HepG2 (cell line): ENCODE results near the gene CRYBA1. TPM values are rescaled to one million over a fixed set of nuclear protein-coding genes. Genes with fewer than 3 reads are reported as not detected.
"Not testable (repeated sequence)": the region's sequence is repeated elsewhere in the genome, so short reads cannot be mapped to it uniquely, and the experiment has no call there.

Experiments used
- ATAC-seq: fragments of 200-7000 bp; cut with Tn5 transposase; 3 replicates; pipeline ENCODE4 v1.9.1; 2020; ENCODE audit warnings: mild to moderate bottlenecking, moderate library complexity
- BruUV-seq: library from RNA; stranded (reverse); fragments of 400-500 nt; replicated peaks from 2 replicates; lab custom pipeline; 2021; lab: Mats Ljungman, UMichigan
- CTCF ChIA-PET: fragments of 300-600 bp; formaldehyde crosslinking; extraction: SDS; loops from one replicate; lab custom pipeline; 2021; ENCODE audit warnings: low total read pairs, inconsistent platforms, low intra/inter-chr PET ratio; lab: Yijun Ruan, JAX
- POLR2A ChIA-PET: fragments of 350-600 bp; sonication (Branson Sonifier 250); formaldehyde crosslinking; loops from one replicate; lab custom pipeline; 2020; ENCODE audit warnings: antibody characterized with exemption, inconsistent platforms; lab: Yijun Ruan, JAX
- DNase-seq: peaks from one replicate; pipeline ENCODE4 v3.0.0-alpha.2; 2015; ENCODE audit warnings: low spot score
- FAIRE-seq: peaks from 3 replicates; lab custom pipeline; 2011; peaks lifted over from hg19 to GRCh38; lab: Jason Lieb, UNC
- H2AFZ ChIP-seq: one replicate; pipeline ENCODE4 v1.6.1; 2011; ENCODE audit warnings: low read length, inconsistent platforms
- H3K27ac ChIP-seq: fragments of 300-600 bp; 3 replicates; pipeline ENCODE4 v1.8.0; 2011; ENCODE audit warnings: mixed run types, mild to moderate bottlenecking, mixed read lengths, low read length, inconsistent platforms; ENCODE audit not compliant: insufficient read depth; ENCODE audit errors: extremely low read length
- H3K27me3 ChIP-seq, 2 experiments: fragments of 200-600 bp in 1 of 2; 2 replicates in 1 of 2; 3 replicates in 1 of 2; pipeline versions ENCODE4 v1.6.0 to v1.8.0; 2011; ENCODE audit warnings: low read length in 2 of 2, mild to moderate bottlenecking in 2 of 2, moderate library complexity in 2 of 2, inconsistent platforms in 1 of 2; ENCODE audit not compliant: insufficient read depth in 2 of 2, control insufficient read depth in 1 of 2
- H3K36me3 ChIP-seq, 2 experiments: fragments of 200-600 bp in 1 of 2; replicated peaks in 1 of 2; 2 replicates in 1 of 2; 3 replicates in 1 of 2; pipeline versions ENCODE4 v1.5.1 to v1.8.0; 2011; ENCODE audit warnings: low read length in 2 of 2, inconsistent platforms in 1 of 2; ENCODE audit not compliant: insufficient read depth in 2 of 2, control insufficient read depth in 1 of 2
- H3K4me1 ChIP-seq: 2 replicates; pipeline ENCODE4 v1.5.1; 2012; ENCODE audit warnings: low read length, inconsistent platforms; ENCODE audit not compliant: insufficient read depth
- H3K4me2 ChIP-seq: 2 replicates; pipeline ENCODE4 v1.6.0; 2011; ENCODE audit warnings: low read depth, low read length, inconsistent platforms
- H3K4me3 ChIP-seq, 3 experiments: fragments of 200-600 bp in 1 of 3; sonication (generic), shearing (Covaris generic) in 1 of 3; replicated peaks in 1 of 3; 2 replicates each; pipeline ENCODE4 v1.5.1; 2011 to 2016; ENCODE audit warnings: low read length in 3 of 3, inconsistent platforms in 2 of 3, low read depth in 2 of 3, mild to moderate bottlenecking in 2 of 3, control low read depth in 1 of 3, mixed read lengths in 1 of 3; ENCODE audit not compliant: insufficient read depth in 1 of 3
- H3K79me2 ChIP-seq: one replicate; pipeline ENCODE4 v1.6.1; 2011; ENCODE audit warnings: low read length, inconsistent platforms; ENCODE audit not compliant: insufficient read depth
- H3K9ac ChIP-seq: 2 replicates; pipeline ENCODE4 v1.6.0; 2011; ENCODE audit warnings: mild to moderate bottlenecking, low read depth, low read length, inconsistent platforms; ENCODE audit not compliant: insufficient read depth
- H3K9me3 ChIP-seq: 2 replicates; pipeline ENCODE4 v1.5.1; 2012; ENCODE audit warnings: mild to moderate bottlenecking, low read length
- H4K20me1 ChIP-seq: 2 replicates; pipeline ENCODE4 v1.6.0; 2011; ENCODE audit warnings: inconsistent platforms, mild to moderate bottlenecking, low read length, moderate library complexity; ENCODE audit not compliant: insufficient read depth
- ELF4 ChIP-seq: sonication (generic); formaldehyde crosslinking; IDR thresholded peaks from 2 replicates; pipeline ENCODE4 v1.5.0; 2020; ENCODE audit warnings: missing genetic modification reagents, mild to moderate bottlenecking, moderate library complexity, borderline replicate concordance
- PRDM15 ChIP-seq: sonication (generic); formaldehyde crosslinking; IDR thresholded peaks from 2 replicates; pipeline ENCODE4 v1.4.0; 2020; ENCODE audit warnings: missing genetic modification reagents
- ZNF496 ChIP-seq: sonication (generic); formaldehyde crosslinking; IDR thresholded peaks from 2 replicates; pipeline ENCODE4 v1.8.1; 2023; ENCODE audit warnings: mild to moderate bottlenecking, moderate library complexity, missing genetic modification reagents; ENCODE audit not compliant: insufficient replicate concordance
- WGBS: methylation state at CpG from one replicate; pipeline ENCODE4 v1.1.6; 2017; ENCODE audit warnings: low lambda C conversion rate; 5-methylcytosine and 5-hydroxymethylcytosine counted together
- in situ Hi-C: cut with HindIII; loops from 2 replicates; pipeline ENCODE4 v1.10.0; 2017; ENCODE audit warnings: low pct_unique_long_range_greater_than_20kb; ENCODE audit not compliant: extremely low pct_ligation_motif_present
- intact Hi-C: fragments of 100-400 bp; cut with micrococcal nuclease; formaldehyde crosslinking; loops from one replicate; pipeline ENCODE4 v1.10.0; 2022; ENCODE audit not compliant: unreplicated experiment
- polyA plus RNA-seq, 8 experiments: library from polyadenylated mRNA; depleted of rRNA in 3 of 8; stranded (reverse) in 7 of 8; unstranded in 1 of 8; fragments of >200 nt; fragmentation: Illumina TruSeq in 4 of 8; extraction: Trizol in 4 of 8; gene quantifications; 2 replicates each; pipeline versions ENCODE4 v1.2.1 to v1.2.3, GENCODE V29; 2011 to 2016; ENCODE audit warnings: low read depth in 4 of 8, missing spikeins in 1 of 8, mixed read lengths in 1 of 8; ENCODE audit not compliant: insufficient read depth in 1 of 8
- total RNA-seq, 5 experiments: library from RNA; depleted of rRNA; stranded (reverse); fragments of >200 nt; fragmentation: Illumina TruSeq; extraction: Trizol; gene quantifications; 2 replicates each; pipeline ENCODE4 v1.2.3, GENCODE V29; 2016; ENCODE audit warnings: low read depth in 1 of 5

Gene CRYBA1
- total and polyA plus RNA-seq, 2 of the 13 experiments (the other 11 are each of a cell fraction or from before 2014, with no cell fraction given) = not detected

GRCh38 chr17:29204068-29204804, 42.4 kb upstream of the CRYBA1 start:
- WGBS = 63% methylated on average over 16 of the region's 16 CpGs
- POLR2A ChIA-PET, H3K27me3 ChIP-seq, H2AFZ ChIP-seq, H3K9me3 ChIP-seq, in situ Hi-C loops, H3K27ac ChIP-seq, H4K20me1 ChIP-seq, CTCF ChIA-PET, BruUV-seq, DNase-seq, intact Hi-C loops, H3K4me3 ChIP-seq, FAIRE-seq, H3K79me2 ChIP-seq, H3K4me2 ChIP-seq, H3K9ac ChIP-seq, H3K36me3 ChIP-seq: not testable (repeated sequence)
- H3K4me1 ChIP-seq = peaks cover 11% of the 10 kb centered on the region; the same call in 1 of the 2 replicates
- ATAC-seq = peak; percentile 41; the same call in 2 of the 3 replicates

- TF ChIP-seq ELF4 (CRISPR knock-in tag) (no peak), ZNF496 (CRISPR knock-in tag) (no peak), PRDM15 (CRISPR knock-in tag) (peak; percentile 61; the same call in 1 of the 2 replicates)
- Histone ChIP-seq H3K79me2 (no peaks in the 10 kb centered on the region), H3K9me3 (no peaks in the 10 kb centered on the region), H3K4me1 (peaks cover 11% of the 10 kb centered on the region; the same call in 1 of the 2 replicates), H3K27me3 (no peaks in the 10 kb centered on the region), H3K4me2 (no peak overlapping the region), H3K27ac (no peak overlapping the region), H2AFZ (no peak overlapping the region), H3K4me3 (no peak overlapping the region), H3K36me3 (no peaks in the 10 kb centered on the region), H4K20me1 (no peaks in the 10 kb centered on the region), H3K9ac (no peak overlapping the region)
- POLR2A ChIA-PET = interaction anchor here (0.7 kb wide), 1 partner anchor 27 kb away, joined by 3 read pairs; no protein-coding TSS in a partner anchor
- BruUV-seq = no TSS peak
- DNase-seq (no peak), FAIRE-seq (no peak), ATAC-seq (no peak; the same call in 2 of the 3 replicates)
- CTCF ChIA-PET = no interaction called here
- in situ Hi-C loops = no loop called here
- whole genome bisulfite sequencing = 39% methylated on average over 2 of the region's 2 CpGs
- intact Hi-C loops = no loop called here
Observed at GRCh38 chr17:29205047-29205446, 41.6 kb upstream of the CRYBA1 start.
